GM12878 (cell line): ENCODE measurements around the gene LIX1. TPM values are rescaled to one million over a fixed set of nuclear protein-coding genes. Genes with fewer than 3 reads are reported as not detected.

Experiments used
- ATAC-seq: fragments of 200-7000 bp; cut with Tn5 transposase; 3 replicates; pipeline ENCODE4 v1.9.1; 2020; ENCODE audit warnings: mild to moderate bottlenecking, moderate library complexity
- BruUV-seq: library from RNA; stranded (reverse); fragments of 400-500 nt; replicated peaks from 2 replicates; lab custom pipeline; 2021; lab: Mats Ljungman, UMichigan
- CTCF ChIA-PET: fragments of 300-600 bp; sonication (Branson Sonifier 250); formaldehyde crosslinking; extraction: SDS; loops from one replicate; lab custom pipeline; 2021; ENCODE audit warnings: inconsistent platforms; lab: Yijun Ruan, JAX
- POLR2A ChIA-PET: fragments of 350-600 bp; formaldehyde crosslinking; extraction: SDS; loops from one replicate; lab custom pipeline; 2021; ENCODE audit warnings: inconsistent platforms; lab: Charles Lee
- RAD21 ChIA-PET: fragments of 300-600 bp; sonication (Branson Sonifier 250); formaldehyde crosslinking; loops from one replicate; lab custom pipeline; 2023; ENCODE audit warnings: antibody characterized with exemption; ENCODE audit not compliant: unreplicated experiment; lab: Charles Lee
- SMC1A ChIA-PET: fragments of 300-600 bp; sonication (Branson Sonifier 250); formaldehyde crosslinking; loops from one replicate; lab custom pipeline; 2023; ENCODE audit not compliant: unreplicated experiment, uncharacterized antibody; lab: Charles Lee
- DNase-seq: peaks from one replicate; pipeline ENCODE4 v3.0.0-alpha.2; 2011; ENCODE audit warnings: low read depth, low spot score
- FAIRE-seq: peaks from 3 replicates; lab custom pipeline; 2011; peaks lifted over from hg19 to GRCh38; lab: Jason Lieb, UNC
- H2AFZ ChIP-seq: 2 replicates; pipeline ENCODE4 v1.6.0; 2011; ENCODE audit warnings: low read depth, low read length, control low read depth; ENCODE audit not compliant: control insufficient read depth
- H3K27ac ChIP-seq: 2 replicates; pipeline ENCODE4 v1.5.1; 2011; ENCODE audit warnings: control low read depth; ENCODE audit not compliant: control insufficient read depth, insufficient read depth
- H3K27me3 ChIP-seq, 2 experiments: replicated peaks in 1 of 2; 2 replicates each; pipeline versions ENCODE4 v1.6.0 to v1.6.1; 2011; ENCODE audit warnings: low read length in 1 of 2; ENCODE audit not compliant: control insufficient read depth in 2 of 2, insufficient read depth in 2 of 2
- H3K36me3 ChIP-seq, 2 experiments: 2 replicates each; pipeline ENCODE4 v1.5.1; 2011; ENCODE audit warnings: low read length in 1 of 2; ENCODE audit not compliant: control insufficient read depth in 2 of 2, insufficient read depth in 2 of 2
- H3K4me1 ChIP-seq: 2 replicates; pipeline ENCODE4 v1.6.1; 2011; ENCODE audit warnings: mild to moderate bottlenecking, low read length, moderate library complexity, mixed read lengths; ENCODE audit not compliant: control insufficient read depth, insufficient read depth
- H3K4me2 ChIP-seq: 2 replicates; pipeline ENCODE4 v1.6.0; 2011; ENCODE audit warnings: control low read depth; ENCODE audit not compliant: control insufficient read depth, insufficient read depth
- H3K4me3 ChIP-seq: fragments of 200-600 bp; sonication (generic); 2 replicates; pipeline ENCODE4 v1.5.1; 2016
- H3K79me2 ChIP-seq: 2 replicates; pipeline ENCODE4 v1.6.0; 2011; ENCODE audit warnings: low read length; ENCODE audit not compliant: control insufficient read depth, insufficient read depth
- H3K9ac ChIP-seq: 2 replicates; pipeline ENCODE4 v1.8.0; 2011; ENCODE audit warnings: low read length, control low read depth, mixed read lengths; ENCODE audit not compliant: control insufficient read depth, insufficient read depth
- H3K9me3 ChIP-seq: replicated peaks from 3 replicates; pipeline ENCODE4 v1.5.1; 2011; ENCODE audit warnings: mild to moderate bottlenecking, low read length; ENCODE audit not compliant: control insufficient read depth, insufficient read depth
- H4K20me1 ChIP-seq: 2 replicates; pipeline ENCODE4 v1.6.0; 2011; ENCODE audit not compliant: control insufficient read depth, insufficient read depth
- BMI1 ChIP-seq: fragments of 450-650 bp; IDR thresholded peaks from 2 replicates; pipeline ENCODE4 v1.6.1; 2016; ENCODE audit warnings: mild to moderate bottlenecking, moderate library complexity, borderline replicate concordance
- DPF2 ChIP-seq: fragments of 450-650 bp; IDR thresholded peaks from 2 replicates; pipeline ENCODE4 v1.6.1; 2017; ENCODE audit warnings: mild to moderate bottlenecking
- IKZF1 ChIP-seq: fragments of 450-650 bp; conservative IDR thresholded peaks from 2 replicates; pipeline ENCODE4 v1.6.1; 2017; ENCODE audit warnings: antibody characterized with exemption, mild to moderate bottlenecking
- NFXL1 ChIP-seq: fragments of 450-650 bp; IDR thresholded peaks from 2 replicates; pipeline ENCODE4 v1.6.1; 2017; ENCODE audit warnings: antibody characterized with exemption, mild to moderate bottlenecking, borderline replicate concordance
- NFYB ChIP-seq: IDR thresholded peaks from 2 replicates; pipeline ENCODE4 v1.6.1; 2011; ENCODE audit warnings: low read depth, mild to moderate bottlenecking, low read length, improper control_type of control experiment, moderate library complexity; ENCODE audit not compliant: insufficient read depth
- STAT1 ChIP-seq: fragments of 450-650 bp; conservative IDR thresholded peaks from 2 replicates; pipeline ENCODE4 v1.6.1; 2014; ENCODE audit warnings: antibody characterized with exemption, mild to moderate bottlenecking
- TCF12 ChIP-seq: IDR thresholded peaks from 2 replicates; pipeline ENCODE4 v1.6.1; 2011; ENCODE audit warnings: low read depth, mild to moderate bottlenecking, low read length
- ZBED1 ChIP-seq: IDR thresholded peaks from 2 replicates; pipeline ENCODE4 v1.6.1; 2016; ENCODE audit warnings: borderline replicate concordance
- WGBS: methylation state at CpG from one replicate; pipeline ENCODE4 v1.1.6; 2016; ENCODE audit warnings: low lambda C conversion rate; ENCODE audit not compliant: insufficient replicate concordance, insufficient coverage; ENCODE audit errors: missing lambda C conversion rate; 5-methylcytosine and 5-hydroxymethylcytosine counted together
- in situ Hi-C: fragments of 300-500 bp; cut with MboI; formaldehyde crosslinking; loops from 9 replicates; pipeline ENCODE4 v1.14.3; 2018; ENCODE audit warnings: mixed read lengths
- intact Hi-C: fragments of 100-400 bp; cut with micrococcal nuclease; formaldehyde crosslinking; loops from one replicate; pipeline ENCODE4 v1.14.2; 2022; ENCODE audit not compliant: unreplicated experiment
- polyA plus RNA-seq, 11 experiments: library from polyadenylated mRNA; depleted of rRNA in 4 of 11; unstranded in 6 of 11; stranded (reverse) in 5 of 11; fragments of >200 nt; fragmentation: Nextera tagmentation in 4 of 11; fragmentation: Illumina TruSeq in 1 of 11; extraction: Ambion mirVana in 4 of 11; extraction: Trizol in 1 of 11; gene quantifications; 1 replicate in 1 of 11; 2 replicates in 10 of 11; pipeline versions ENCODE4 v1.2.1 to v1.2.3, GENCODE V29; 2011 to 2016; ENCODE audit warnings: inconsistent platforms in 2 of 11, missing spikeins in 2 of 11, low read depth in 1 of 11
- total RNA-seq, 4 experiments: library from RNA; depleted of rRNA in 3 of 4; stranded (reverse); fragments of >200 nt in 3 of 4; fragmentation: Illumina TruSeq in 1 of 4; extraction: Trizol in 1 of 4; gene quantifications; 2 replicates each; pipeline versions ENCODE4 v1.2.1 to v1.2.3, GENCODE V29; 2013 to 2021

Gene LIX1
- total and polyA plus RNA-seq, 10 of the 15 experiments (the other 5 are each of a cell fraction or from before 2014, with no cell fraction given), result 0.02 to 0.07 (median 0.04) TPM; not detected in 5

- TF ChIP-seq ZBED1 (no peak), TCF12 (no peak), BMI1 (no peak), NFXL1 (no peak)
Measured at GRCh38 chr5:97101189-97101910, 41.1 kb downstream of the LIX1 start (continued).

GRCh38 chr5:97100476-97100875, 41.9 kb downstream of the LIX1 start:
- ATAC-seq (no peak), DNase-seq (no peak), FAIRE-seq (no peak)
- Histone ChIP-seq H3K9ac (no peak overlapping the region), H4K20me1 (no peaks in the 10 kb centered on the region), H3K27me3 (no peaks in the 10 kb centered on the region), H3K27ac (no peak overlapping the region), H2AFZ (no peak overlapping the region), H3K4me3 (no peak overlapping the region), H3K9me3 (no peaks in the 10 kb centered on the region; the same call in 2 of the 3 replicates), H3K36me3 (no peaks in the 10 kb centered on the region), H3K4me1 (peaks cover 16% of the 10 kb centered on the region), H3K4me2 (no peak overlapping the region), H3K79me2 (no peaks in the 10 kb centered on the region)
- ChIA-PET CTCF (interaction anchor here (1.3 to 2.1 kb wide), 4 partner anchors 39 to 348 kb away, joined by 3 to 5 read pairs (median 4); partner anchors contain the start of gene LIX1), POLR2A (no interaction called here), SMC1A (interaction anchor here (1.0 to 1.4 kb wide), 2 partner anchors 17 to 24 kb away, joined by 3 to 5 read pairs; no protein-coding TSS in a partner anchor), RAD21 (interaction anchor here (0.7 kb wide), 1 partner anchor 19 kb away, joined by 3 read pairs; no protein-coding TSS in a partner anchor)
- intact Hi-C loops (no loop called here), in situ Hi-C loops (no loop called here)
- no TSS peak for BruUV-seq
- 28% methylated on average over 2 of the region's 2 CpGs for WGBS
- TF ChIP-seq STAT1 (no peak), IKZF1 (no peak), DPF2 (no peak), NFYB (no peak)
